ENCODE measurements around the gene PEMT. TPM values are rescaled to one million over a fixed set of nuclear protein-coding genes. Genes with fewer than 3 reads are reported as not detected.

Gene PEMT
- total and polyA plus RNA-seq, 2 of the 4 experiments (the other 2 are of a cell fraction) = 23.3 to 49.5 TPM

DNA sequence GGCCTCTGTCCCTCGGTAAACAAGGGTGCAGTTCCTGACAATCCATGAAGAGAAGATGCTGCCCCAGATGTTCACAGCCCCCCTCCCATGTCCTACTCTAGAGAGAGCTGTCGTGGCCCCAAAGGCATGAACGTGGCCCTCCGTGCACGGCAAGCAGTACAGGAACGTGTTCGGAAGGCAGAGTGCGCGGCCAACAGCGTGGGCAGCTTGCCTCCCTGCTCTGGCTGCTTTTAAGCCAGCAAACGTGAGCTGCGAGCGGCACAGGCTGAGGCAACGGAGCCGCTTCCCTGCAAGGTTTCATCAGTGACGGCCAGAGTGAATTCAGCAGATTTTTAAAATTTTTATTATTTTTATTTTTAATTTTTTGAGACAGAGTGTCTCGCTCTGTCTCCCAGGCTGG, 37.2 kb downstream of the PEMT start:
- H4K20me1 ChIP-seq (ENCODE audit: insufficient read depth, low read length) = peaks cover 3% of the 10 kb centered on the region; the same call in 1 of the 2 replicates
- no peak overlapping the region for H3K4ac ChIP-seq (ENCODE audit: low read depth, low read length)
- no peak overlapping the region for H4K5ac ChIP-seq (ENCODE audit: low read depth, low read length)
- ChIA-PET CTCF (no interaction called here), POLR2A (ENCODE audit: unreplicated experiment) (no interaction called here)
- intact Hi-C loops (cut with micrococcal nuclease) (no loop called here), in situ Hi-C loops (cut with MboI; ENCODE audit: low sequenced_read_pairs) (no loop called here), dilution Hi-C loops (cut with HindIII; ENCODE audit: low sequenced_read_pairs, unreplicated experiment) (no loop called here)
- BruUV-seq (replicated peaks) = no TSS peak
- ATAC-seq (ENCODE audit: low read depth) (no peak), DNase-seq (no peak)
- 75% methylated on average over 2 of the region's 17 CpGs; no CpG with 5 or more reads in 1 of the 2 experiments for WGBS, 2 experiments (ENCODE audit: extremely low coverage in 2 of 2, insufficient read length in 1 of 2)
- no peaks in the 10 kb centered on the region for H3K9me3 ChIP-seq (ENCODE audit: control insufficient read depth, insufficient read depth, low read length)
- H3K36me3 ChIP-seq (ENCODE audit: control insufficient read depth, insufficient read depth, low read length) = no peaks in the 10 kb centered on the region
- no peak overlapping the region for H2AFZ ChIP-seq (replicated peaks; ENCODE audit: low read length, poor library complexity)
- H2BK15ac ChIP-seq (ENCODE audit: low read depth, low read length) = no peak overlapping the region
- no peaks in the 10 kb centered on the region for H3K4me1 ChIP-seq (ENCODE audit: control insufficient read depth, insufficient read depth, low read length)
- no peak overlapping the region for H3K4me3 ChIP-seq (ENCODE audit: insufficient read depth, low read depth, low read length)
- H3K9ac ChIP-seq (ENCODE audit: low read depth, low read length) = no peak overlapping the region
- TF ChIP-seq CHD1 (IDR thresholded peaks at IDR 0.05; ENCODE audit: low read depth, low read length) (no peak), MAZ (IDR thresholded peaks at IDR 0.05; ENCODE audit: borderline replicate concordance, low read depth, low read length) (no peak), NFE2L2 (IDR thresholded peaks at IDR 0.05; ENCODE audit: low read depth, low read length) (no peak), RAD21 (IDR thresholded peaks at IDR 0.05; ENCODE audit: low read length) (no peak), MAFK (IDR thresholded peaks at IDR 0.05; ENCODE audit: low read depth, low read length) (no peak), FOS (IDR thresholded peaks at IDR 0.05; ENCODE audit: low read depth, low read length) (no peak), POLR2A (IDR thresholded peaks at IDR 0.05; ENCODE audit: low read depth, low read length) (no peak), MXI1 (IDR thresholded peaks at IDR 0.05; ENCODE audit: borderline replicate concordance, low read depth, low read length) (no peak)
- TF ChIP-seq, protein P1, sequence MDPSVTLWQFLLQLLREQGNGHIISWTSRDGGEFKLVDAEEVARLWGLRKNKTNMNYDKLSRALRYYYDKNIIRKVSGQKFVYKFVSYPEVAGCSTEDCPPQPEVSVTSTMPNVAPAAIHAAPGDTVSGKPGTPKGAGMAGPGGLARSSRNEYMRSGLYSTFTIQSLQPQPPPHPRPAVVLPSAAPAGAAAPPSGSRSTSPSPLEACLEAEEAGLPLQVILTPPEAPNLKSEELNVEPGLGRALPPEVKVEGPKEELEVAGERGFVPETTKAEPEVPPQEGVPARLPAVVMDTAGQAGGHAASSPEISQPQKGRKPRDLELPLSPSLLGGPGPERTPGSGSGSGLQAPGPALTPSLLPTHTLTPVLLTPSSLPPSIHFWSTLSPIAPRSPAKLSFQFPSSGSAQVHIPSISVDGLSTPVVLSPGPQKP (IDR thresholded peaks at IDR 0.05; ENCODE audit: borderline replicate concordance, low read depth, low read length) = no peak
- TF ChIP-seq, protein P2, sequence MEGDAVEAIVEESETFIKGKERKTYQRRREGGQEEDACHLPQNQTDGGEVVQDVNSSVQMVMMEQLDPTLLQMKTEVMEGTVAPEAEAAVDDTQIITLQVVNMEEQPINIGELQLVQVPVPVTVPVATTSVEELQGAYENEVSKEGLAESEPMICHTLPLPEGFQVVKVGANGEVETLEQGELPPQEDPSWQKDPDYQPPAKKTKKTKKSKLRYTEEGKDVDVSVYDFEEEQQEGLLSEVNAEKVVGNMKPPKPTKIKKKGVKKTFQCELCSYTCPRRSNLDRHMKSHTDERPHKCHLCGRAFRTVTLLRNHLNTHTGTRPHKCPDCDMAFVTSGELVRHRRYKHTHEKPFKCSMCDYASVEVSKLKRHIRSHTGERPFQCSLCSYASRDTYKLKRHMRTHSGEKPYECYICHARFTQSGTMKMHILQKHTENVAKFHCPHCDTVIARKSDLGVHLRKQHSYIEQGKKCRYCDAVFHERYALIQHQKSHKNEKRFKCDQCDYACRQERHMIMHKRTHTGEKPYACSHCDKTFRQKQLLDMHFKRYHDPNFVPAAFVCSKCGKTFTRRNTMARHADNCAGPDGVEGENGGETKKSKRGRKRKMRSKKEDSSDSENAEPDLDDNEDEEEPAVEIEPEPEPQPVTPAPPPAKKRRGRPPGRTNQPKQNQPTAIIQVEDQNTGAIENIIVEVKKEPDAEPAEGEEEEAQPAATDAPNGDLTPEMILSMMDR (conservative IDR thresholded peaks at IDR 0.05; ENCODE audit: low read depth, low read length) = no peak
- H2BK5ac ChIP-seq (ENCODE audit: low read depth, low read length, poor library complexity, severe bottlenecking) = no peak overlapping the region
- no peak overlapping the region for H4K8ac ChIP-seq (ENCODE audit: low read depth in 2 of 2, low read length in 2 of 2)
- no peak overlapping the region for H2AK9ac ChIP-seq (replicated peaks; ENCODE audit: low read depth, low read length, poor library complexity)
- no peak overlapping the region for H2BK120ac ChIP-seq (ENCODE audit: low read depth, low read length)
- H3K56ac ChIP-seq (ENCODE audit: extremely low read depth, insufficient read depth, low read length) = no peak overlapping the region
- H3K27me3 ChIP-seq (ENCODE audit: control insufficient read depth, insufficient read depth, low read length) = no peaks in the 10 kb centered on the region
- H2BK20ac ChIP-seq (ENCODE audit: low read depth, low read length) = no peak overlapping the region
- H3K18ac ChIP-seq (ENCODE audit: low read depth, low read length) = no peak overlapping the region
- no peaks in the 10 kb centered on the region for H3K9me1 ChIP-seq (ENCODE audit: insufficient read depth, low read length)
- H3K27ac ChIP-seq (ENCODE audit: insufficient read depth, low read length) = no peak overlapping the region
- H4K91ac ChIP-seq (ENCODE audit: insufficient read depth, low read depth, low read length) = no peak overlapping the region
- no peak overlapping the region for H3K23ac ChIP-seq (ENCODE audit: low read depth, low read length)
- no peak overlapping the region for H2AK5ac ChIP-seq (ENCODE audit: low read depth, low read length)
- no peak overlapping the region for H3K14ac ChIP-seq (replicated peaks; ENCODE audit: low read depth, low read length)
- no peak overlapping the region for H3K4me2 ChIP-seq (ENCODE audit: low read depth, low read length)
- no peaks in the 10 kb centered on the region; a peak in 1 of 4 replicates for H3K79me1 ChIP-seq (ENCODE audit: low read depth in 1 of 2, low read length in 2 of 2)

Measured in IMR-90 (cell line).